HCT116 (cell line): ENCODE results near the gene NCBP3. TPM values are rescaled to one million over a fixed set of nuclear protein-coding genes. Genes with fewer than 3 reads are reported as not detected.

ENCODE experiments used
- ATAC-seq: fragments of 200-7000 bp; cut with Tn5 transposase; 2 replicates; pipeline ENCODE4 v1.9.1; 2020; ENCODE audit warnings: mild to moderate bottlenecking, moderate library complexity
- BruUV-seq: library from RNA; stranded (reverse); fragments of 400-500 nt; replicated peaks from 2 replicates; lab custom pipeline; 2021; lab: Mats Ljungman, UMichigan
- CTCF ChIA-PET: fragments of 300-600 bp; sonication (Branson Sonifier 250); formaldehyde crosslinking; loops from one replicate; lab custom pipeline; 2021; ENCODE audit warnings: antibody characterized with exemption; lab: Charles Lee
- POLR2A ChIA-PET: fragments of 300-600, 350-600 bp; sonication (Branson Sonifier 250); formaldehyde crosslinking; loops from one replicate; lab custom pipeline; 2021; ENCODE audit warnings: antibody characterized with exemption; lab: Charles Lee
- RAD21 ChIA-PET, 2 experiments: fragments of 300-600 bp; sonication (Branson Sonifier 250); formaldehyde crosslinking; loops; one replicate each; lab custom pipeline; 2023; ENCODE audit warnings: low total read pairs in 2 of 2; ENCODE audit not compliant: uncharacterized antibody in 2 of 2, unreplicated experiment in 2 of 2, low non-redundant PET in 1 of 2; lab: Charles Lee
- DNase-seq: peaks from one replicate; pipeline ENCODE4 v3.0.0-alpha.2; 2010; ENCODE audit warnings: low read depth, low spot score
- H2AFZ ChIP-seq: fragments of 200-600 bp; shearing (Covaris generic), sonication (generic); 2 replicates; pipeline ENCODE4 v1.6.1; 2017; ENCODE audit warnings: low read depth, mixed run types, mixed read lengths, antibody characterized with exemption, low read length; ENCODE audit not compliant: poor library complexity, severe bottlenecking
- H3K27ac ChIP-seq: 2 replicates; pipeline ENCODE4 v1.5.1; 2012; ENCODE audit warnings: low read depth, low read length
- H3K27me3 ChIP-seq: fragments of 200-600 bp; sonication (generic); 2 replicates; pipeline ENCODE4 v1.6.1; 2016; ENCODE audit warnings: mixed run types, low read length, mixed read lengths; ENCODE audit not compliant: insufficient read depth
- H3K36me3 ChIP-seq, 2 experiments: fragments of 200-500 bp in 1 of 2; fragments of 200-600 bp in 1 of 2; sonication (Bioruptor generic) in 1 of 2; sonication (generic) in 1 of 2; 2 replicates each; pipeline versions ENCODE4 v1.5.1 to v1.6.1; 2014 to 2016; ENCODE audit warnings: low read length in 2 of 2, inconsistent platforms in 1 of 2, mixed read lengths in 1 of 2, mixed run types in 1 of 2; ENCODE audit not compliant: insufficient read depth in 2 of 2, control insufficient read depth in 1 of 2
- H3K4me1 ChIP-seq, 2 experiments: fragments of 200-600 bp in 1 of 2; sonication (generic) in 1 of 2; 2 replicates each; pipeline versions ENCODE4 v1.5.1 to v1.6.1; 2012 to 2017; ENCODE audit warnings: low read length in 2 of 2, inconsistent platforms in 1 of 2, mild to moderate bottlenecking in 1 of 2, mixed read lengths in 1 of 2, mixed run types in 1 of 2, moderate library complexity in 1 of 2; ENCODE audit not compliant: insufficient read depth in 2 of 2, control insufficient read depth in 1 of 2
- H3K4me2 ChIP-seq: fragments of 200-600 bp; sonication (generic); 2 replicates; pipeline ENCODE4 v1.6.1; 2017; ENCODE audit warnings: mixed run types, low read length, mixed read lengths
- H3K4me3 ChIP-seq, 2 experiments: fragments of 200-600 bp in 1 of 2; sonication (generic) in 1 of 2; replicated peaks in 1 of 2; 2 replicates each; pipeline ENCODE4 v1.5.1; 2011 to 2016; ENCODE audit warnings: low read length in 2 of 2, control low read depth in 1 of 2, low read depth in 1 of 2, mild to moderate bottlenecking in 1 of 2, mixed read lengths in 1 of 2, mixed run types in 1 of 2
- H3K79me2 ChIP-seq: fragments of 200-600 bp; sonication (generic); 2 replicates; pipeline ENCODE4 v1.6.1; 2017; ENCODE audit warnings: mild to moderate bottlenecking, mixed run types, low read length, moderate library complexity, mixed read lengths; ENCODE audit not compliant: insufficient read depth
- H3K9ac ChIP-seq: fragments of 200-600 bp; sonication (generic); 2 replicates; pipeline ENCODE4 v1.6.1; 2016; ENCODE audit warnings: low read length, mixed read lengths
- H3K9me2 ChIP-seq: fragments of 200-600 bp; sonication (generic), shearing (Covaris generic); 2 replicates; pipeline ENCODE4 v1.6.1; 2017; ENCODE audit warnings: mixed run types, mild to moderate bottlenecking, moderate library complexity; ENCODE audit not compliant: insufficient read depth
- H3K9me3 ChIP-seq, 2 experiments: fragments of 200-500 bp in 1 of 2; fragments of 200-600 bp in 1 of 2; sonication (Bioruptor generic) in 1 of 2; sonication (generic) in 1 of 2; 2 replicates each; pipeline ENCODE4 v1.6.1; 2014 to 2017; ENCODE audit warnings: low read length in 2 of 2, mixed read lengths in 2 of 2, inconsistent platforms in 1 of 2, low read depth in 1 of 2, mild to moderate bottlenecking in 1 of 2, mixed run types in 1 of 2, moderate library complexity in 1 of 2; ENCODE audit not compliant: control insufficient read depth in 1 of 2, insufficient read depth in 1 of 2
- H4K20me1 ChIP-seq: fragments of 200-600 bp; sonication (generic), shearing (Covaris generic); 2 replicates; pipeline ENCODE4 v1.6.1; 2017; ENCODE audit warnings: mixed run types, mild to moderate bottlenecking, moderate library complexity; ENCODE audit not compliant: insufficient read depth
- CBX3 ChIP-seq: IDR thresholded peaks from 2 replicates; pipeline ENCODE4 v1.6.1; 2012; ENCODE audit warnings: low read depth
- CEBPB ChIP-seq: IDR thresholded peaks from 2 replicates; pipeline ENCODE4 v1.6.1; 2012; ENCODE audit warnings: low read depth
- CTCF ChIP-seq, 3 experiments: fragments of 200-600 bp in 1 of 3; sonication (generic) in 1 of 3; IDR thresholded peaks in 2 of 3; conservative IDR thresholded peaks in 1 of 3; 2 replicates each; pipeline ENCODE4 v1.5.1; 2012 to 2017; ENCODE audit warnings: low read depth in 2 of 3, low read length in 2 of 3, antibody characterized with exemption in 1 of 3, borderline replicate concordance in 1 of 3, control low read depth in 1 of 3, mild to moderate bottlenecking in 1 of 3, mixed read lengths in 1 of 3, mixed run types in 1 of 3, moderate library complexity in 1 of 3; ENCODE audit not compliant: insufficient read depth in 1 of 3
- EZH2 ChIP-seq: fragments of 200-600 bp; sonication (generic); IDR thresholded peaks from 2 replicates; pipeline ENCODE4 v1.6.1; 2017; ENCODE audit warnings: antibody characterized with exemption, mixed run types
- EZH2phosphoT487 ChIP-seq: fragments of 200-600 bp; IDR thresholded peaks from 2 replicates; pipeline ENCODE4 v1.6.1; 2018; ENCODE audit warnings: antibody characterized with exemption, borderline replicate concordance
- JUND ChIP-seq: IDR thresholded peaks from 2 replicates; pipeline ENCODE4 v1.6.1; 2012
- RAD21 ChIP-seq: IDR thresholded peaks from 2 replicates; pipeline ENCODE4 v1.6.1; 2012; ENCODE audit warnings: low read depth, mild to moderate bottlenecking
- SIN3A ChIP-seq: IDR thresholded peaks from 2 replicates; pipeline ENCODE4 v1.6.1; 2012; ENCODE audit warnings: low read depth
- SP1 ChIP-seq: IDR thresholded peaks from 2 replicates; pipeline ENCODE4 v1.6.1; 2012; ENCODE audit warnings: low read depth
- SRF ChIP-seq: IDR thresholded peaks from 2 replicates; pipeline ENCODE4 v1.6.1; 2012; ENCODE audit warnings: low read depth
- TCF7L2 ChIP-seq: IDR thresholded peaks from 2 replicates; pipeline ENCODE4 v1.7.0; 2011; ENCODE audit warnings: borderline replicate concordance, inconsistent platforms; ENCODE audit not compliant: insufficient read depth, insufficient read length; ENCODE audit errors: extremely low read depth
- YY1 ChIP-seq: IDR thresholded peaks from 2 replicates; pipeline ENCODE4 v1.6.1; 2011; ENCODE audit warnings: low read length, low read depth, moderate library complexity, mild to moderate bottlenecking; ENCODE audit not compliant: insufficient replicate concordance; ENCODE audit errors: extremely low read depth
- ZBTB33 ChIP-seq: IDR thresholded peaks from 2 replicates; pipeline ENCODE4 v1.6.1; 2011; ENCODE audit warnings: mild to moderate bottlenecking, low read length, moderate library complexity; ENCODE audit not compliant: insufficient replicate concordance; ENCODE audit errors: extremely low read depth
- intact Hi-C: fragments of 100-400 bp; cut with micrococcal nuclease; formaldehyde crosslinking; loops from 2 replicates; pipeline ENCODE4 v1.10.0; 2022
- total RNA-seq: library from RNA; stranded (reverse); gene quantifications from one replicate; pipeline ENCODE4 v1.2.1, GENCODE V29; 2021; ENCODE audit not compliant: unreplicated experiment
- TF ChIP-seq, protein P1 (sequence below): IDR thresholded peaks from 2 replicates; pipeline ENCODE4 v1.6.1; 2012
- TF ChIP-seq, protein P2 (sequence below): IDR thresholded peaks from 2 replicates; pipeline ENCODE4 v1.6.1; 2012

Gene NCBP3
- total RNA-seq, 1 experiment from 2014 or later = 46.5 TPM

GRCh38 chr17:3827124-3827773, 18.8 kb downstream of the NCBP3 start:
- no TSS peak for BruUV-seq
- H3K9ac ChIP-seq = no peak overlapping the region
- H3K36me3 ChIP-seq = peaks cover 26 to 41% of the 10 kb centered on the region in 2 experiments
- POLR2A ChIA-PET = no interaction called here
- intact Hi-C loops = loop anchor here (1.0 to 2.0 kb wide), 2 partner anchors 90 to 144 kb away; no protein-coding TSS in a partner anchor
- CTCF ChIA-PET = interaction anchor here (1.2 to 3.6 kb wide), 5 partner anchors 9 to 145 kb away, joined by 4 to 43 read pairs (median 7); partner anchors contain the start of gene NCBP3
- H3K27me3 ChIP-seq = no peaks in the 10 kb centered on the region
- H2AFZ ChIP-seq = no peak overlapping the region
- H3K4me2 ChIP-seq = no peak overlapping the region
- no peak for TF ChIP-seq SIN3A
- TF ChIP-seq CBX3 = no peak
- TF ChIP-seq RAD21 = peak; percentile 82
- peak; percentile 63 to 92 (median 88) for TF ChIP-seq CTCF (IDR thresholded peaks at IDR 0.05 in 2 of 3, conservative IDR thresholded peaks at IDR 0.05 in 1 of 3; ENCODE audit: borderline replicate concordance in 1 of 3, insufficient read depth in 1 of 3, low read depth in 2 of 3, low read length in 2 of 3)
- H3K27ac ChIP-seq = no peak overlapping the region
- H4K20me1 ChIP-seq = no peaks in the 10 kb centered on the region
- no peaks in the 10 kb centered on the region for H3K9me2 ChIP-seq
- DNase-seq (peak; percentile 58), ATAC-seq (peak; percentile 83)
- H3K4me1 ChIP-seq = no peaks in the 10 kb centered on the region
- no peaks in the 10 kb centered on the region for H3K9me3 ChIP-seq
- no peak overlapping the region for H3K4me3 ChIP-seq
- RAD21 ChIA-PET = interaction anchor here (1.0 to 1.5 kb wide), 2 partner anchors 89 to 90 kb away, joined by 4 to 8 read pairs; no protein-coding TSS in a partner anchor
- H3K79me2 ChIP-seq = peaks cover 12% of the 10 kb centered on the region; the same call in 1 of the 2 replicates

DNA sequence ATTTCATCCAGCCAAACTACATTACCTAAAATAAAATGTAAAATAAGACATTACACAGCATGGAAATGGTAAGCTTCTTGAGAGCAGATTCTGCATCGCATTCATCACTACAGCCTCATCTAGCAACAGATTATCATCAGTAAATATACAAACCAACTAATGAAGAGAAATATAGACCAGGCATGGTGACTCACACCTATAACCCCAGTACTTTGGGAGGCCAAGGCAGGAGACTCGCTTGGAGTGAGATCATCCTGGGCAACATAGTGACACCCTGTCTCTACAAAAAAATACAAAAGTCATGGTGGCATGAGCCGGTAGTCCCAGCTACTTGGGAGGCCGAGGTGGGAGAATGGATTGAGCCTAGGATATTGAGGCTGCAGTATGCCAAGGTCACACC, 19.9 kb downstream of the NCBP3 start:
- intact Hi-C loops = loop anchor here (2.0 kb wide), 1 partner anchor 143 kb away; no protein-coding TSS in a partner anchor
- DNase-seq = no peak
- no peaks in the 10 kb centered on the region for H3K4me1 ChIP-seq
- ATAC-seq = no peak
- no peak overlapping the region for H3K4me3 ChIP-seq
- no peaks in the 10 kb centered on the region for H3K9me2 ChIP-seq
- no peak overlapping the region for H3K4me2 ChIP-seq
- no peak overlapping the region for H2AFZ ChIP-seq
- no peak overlapping the region for H3K27ac ChIP-seq
- ChIA-PET RAD21 (no interaction called here), CTCF (interaction anchor here (2.2 to 3.6 kb wide), 2 partner anchors 88 to 144 kb away, joined by 7 to 43 read pairs; no protein-coding TSS in a partner anchor), POLR2A (no interaction called here)
- no peaks in the 10 kb centered on the region for H3K9me3 ChIP-seq
- H3K9ac ChIP-seq = no peak overlapping the region
- H3K79me2 ChIP-seq = peaks cover 12% of the 10 kb centered on the region; the same call in 1 of the 2 replicates
- BruUV-seq = no TSS peak
- H4K20me1 ChIP-seq = no peaks in the 10 kb centered on the region
- H3K36me3 ChIP-seq = peaks cover 31 to 49% of the 10 kb centered on the region in 2 experiments
- no peaks in the 10 kb centered on the region for H3K27me3 ChIP-seq
- TF ChIP-seq, protein P1, sequence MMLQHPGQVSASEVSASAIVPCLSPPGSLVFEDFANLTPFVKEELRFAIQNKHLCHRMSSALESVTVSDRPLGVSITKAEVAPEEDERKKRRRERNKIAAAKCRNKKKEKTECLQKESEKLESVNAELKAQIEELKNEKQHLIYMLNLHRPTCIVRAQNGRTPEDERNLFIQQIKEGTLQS = no peak
- TF ChIP-seq, protein P2, sequence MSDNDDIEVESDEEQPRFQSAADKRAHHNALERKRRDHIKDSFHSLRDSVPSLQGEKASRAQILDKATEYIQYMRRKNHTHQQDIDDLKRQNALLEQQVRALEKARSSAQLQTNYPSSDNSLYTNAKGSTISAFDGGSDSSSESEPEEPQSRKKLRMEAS = no peak
- no peak for TF ChIP-seq CEBPB
- no peak for TF ChIP-seq EZH2
- no peak for TF ChIP-seq ZBTB33
- TF ChIP-seq SRF = no peak
- TF ChIP-seq YY1 = no peak
- TF ChIP-seq TCF7L2 = no peak
- TF ChIP-seq SP1 = no peak
- no peak for TF ChIP-seq CBX3
- no peak for TF ChIP-seq JUND
- no peak for TF ChIP-seq EZH2phosphoT487
- no peak for TF ChIP-seq RAD21
